ENCODE measurements around the gene SCAMP2.
A peak's percentile ranks its signal among the peaks of the same experiment; 100 is the strongest.

The SCAMP2 gene

GRCh38 chr15:74815961-74816360, 57.2 kb downstream of the SCAMP2 start:
- no peak for DNase-seq

GRCh38 chr15:74815121-74815934, 57.8 kb downstream of the SCAMP2 start:
- no peak for DNase-seq

- DNase-seq = no peak
Measured at GRCh38 chr15:74812533-74812932, 60.6 kb downstream of the SCAMP2 start, which contains the start of gene LMAN1L. LMAN1L (plus strand) TSS chr15:74812835; CDS start chr15:74812855, 20 bp downstream.

GRCh38 chr15:74809956-74810355, 63.2 kb downstream of the SCAMP2 start:
- DNase-seq = no peak

GRCh38 chr15:74809242-74809641, 63.9 kb downstream of the SCAMP2 start:
- DNase-seq = no peak

GRCh38 chr15:74808840-74809229, 64.3 kb downstream of the SCAMP2 start:
- DNase-seq = no peak

GRCh38 chr15:74808078-74808839, 64.9 kb downstream of the SCAMP2 start:
- no peak for DNase-seq

GRCh38 chr15:74807282-74807681, 65.9 kb downstream of the SCAMP2 start:
- DNase-seq = no peak

- no peak for DNase-seq
Measured at GRCh38 chr15:74804935-74805334, 68.2 kb downstream of the SCAMP2 start.

GRCh38 chr15:74802862-74803447, 70.2 kb downstream of the SCAMP2 start:
- no peak for DNase-seq

GRCh38 chr15:74802290-74802689, 70.9 kb downstream of the SCAMP2 start:
- DNase-seq = no peak

- DNase-seq = no peak
Measured at GRCh38 chr15:74801311-74801997, 71.7 kb downstream of the SCAMP2 start.

GRCh38 chr15:74800559-74801094, 72.5 kb downstream of the SCAMP2 start:
- no peak for DNase-seq

GRCh38 chr15:74799856-74800558, 73.2 kb downstream of the SCAMP2 start:
- peak; percentile 82 for DNase-seq

GRCh38 chr15:74799255-74799855, 73.8 kb downstream of the SCAMP2 start:
- no peak for DNase-seq

GRCh38 chr15:74798388-74799254, 74.5 kb downstream of the SCAMP2 start:
- no peak for DNase-seq

- DNase-seq = no peak
Measured at GRCh38 chr15:74795966-74796625, 77.1 kb downstream of the SCAMP2 start.

GRCh38 chr15:74794970-74795349, 78.2 kb downstream of the SCAMP2 start:
- DNase-seq = no peak

GRCh38 chr15:74794248-74794969, 78.8 kb downstream of the SCAMP2 start:
- no peak for DNase-seq

Data from stimulated activated CD4-positive, alpha-beta T cell treated with anti-CD3 and anti-CD28 coated beads, Interleukin-12 subunit alpha, Interleukin-12 subunit beta, amount 100 ng/mL, for 4 hours (primary cell).